Omental fat pad (tissue), 4 donors: ENCODE data around the gene NXPH1. TPM values are rescaled to one million over a fixed set of nuclear protein-coding genes. Genes with fewer than 3 reads are reported as not detected.

ENCODE experiments used
- ATAC-seq: fragments of 150-250 bp; one replicate; pipeline ENCODE4 v1.9.1; 2016; ENCODE audit warnings: mild to moderate bottlenecking, moderate library complexity; ENCODE audit not compliant: low FRiP score
- DNase-seq: peaks from one replicate; pipeline ENCODE4 v3.0.0-alpha.2; 2019; ENCODE audit warnings: low spot score
- CTCF ChIP-seq, 3 donors: fragments of 450-650 bp; IDR thresholded peaks; one replicate each; pipeline ENCODE4 v1.5.1; 2016 to 2017; ENCODE audit warnings: antibody characterized with exemption in 3 of 3, mild to moderate bottlenecking in 3 of 3, moderate library complexity in 2 of 3
- total RNA-seq, 4 donors: library from RNA; depleted of rRNA; stranded (reverse); fragments of >200 nt; gene quantifications; one replicate each; pipeline ENCODE4 v1.1.0, GENCODE V29; 2016

Gene NXPH1
- total RNA-seq, 4 donors from 2014 or later = not detected

DNA sequence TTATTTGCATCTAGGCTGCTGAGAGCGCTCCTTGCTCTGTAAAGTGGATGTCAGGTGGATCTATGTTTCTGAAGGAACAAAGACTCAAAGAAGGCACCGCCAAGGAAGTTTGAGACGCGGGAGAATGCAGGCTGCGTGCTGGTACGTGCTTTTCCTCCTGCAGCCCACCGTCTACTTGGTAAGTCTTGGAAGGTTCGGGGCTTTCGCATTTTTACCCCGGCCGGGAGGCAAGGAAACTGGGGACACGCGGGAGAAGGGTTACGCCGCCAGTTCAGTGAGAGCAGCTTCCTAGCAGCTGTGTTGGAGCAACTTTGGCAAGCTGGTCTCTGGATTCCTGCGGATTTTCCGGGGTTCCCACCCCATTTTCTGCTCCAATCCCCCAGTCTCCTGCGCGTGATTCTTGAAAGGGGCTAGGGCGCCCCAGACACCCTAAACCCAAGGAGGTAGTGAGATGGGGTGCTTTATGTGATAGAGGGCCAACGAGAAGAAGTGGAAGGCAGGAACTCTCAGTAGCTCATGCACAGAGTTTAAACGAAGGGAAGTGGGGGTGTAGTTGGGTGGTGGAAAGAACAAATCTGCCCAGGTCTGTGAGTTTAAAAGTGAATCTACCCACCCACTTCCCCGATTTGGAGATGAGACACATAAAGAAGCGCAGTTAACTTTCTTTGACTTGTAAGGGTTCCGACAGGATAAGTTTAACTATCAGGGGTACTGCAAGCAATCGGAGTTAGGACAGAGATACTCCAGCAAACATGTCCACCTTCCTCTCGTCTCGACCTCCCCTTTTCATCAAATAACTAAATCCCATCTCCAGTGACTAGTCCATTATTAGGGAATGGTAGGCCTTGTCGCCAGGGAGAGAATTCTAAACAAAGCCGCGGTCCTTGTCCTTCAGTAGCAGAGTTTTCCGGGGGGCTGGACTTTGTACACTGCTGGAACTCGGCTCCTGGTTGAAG, 2.5 kb downstream of the NXPH1 start:
- TF ChIP-seq CTCF (IDR thresholded peaks at IDR 0.05) = no peak
- DNase-seq (no peak), ATAC-seq (no peak)

DNA sequence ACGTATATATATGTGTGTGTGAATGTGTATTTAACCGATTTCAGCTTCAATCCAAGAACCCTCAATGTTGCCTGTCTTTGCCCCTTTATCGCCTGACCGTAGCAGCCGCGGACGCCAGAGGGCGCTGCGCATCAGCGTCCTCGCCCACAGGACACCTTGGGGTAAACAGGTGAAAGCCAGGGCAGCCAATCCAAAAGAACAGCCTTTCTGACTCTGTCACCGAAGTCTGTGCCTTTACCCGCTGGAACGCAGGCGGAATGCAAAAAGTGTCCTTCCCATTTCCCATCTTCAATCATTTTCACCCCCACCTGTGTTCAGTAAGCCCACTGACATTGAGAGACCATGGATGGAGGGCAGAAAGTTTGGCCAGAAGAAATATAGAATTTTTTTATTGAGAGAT, 3.6 kb downstream of the NXPH1 start:
- no peak for TF ChIP-seq CTCF (IDR thresholded peaks at IDR 0.05)
- ATAC-seq = no peak

GRCh38 chr7:8437606-8438005, 4.2 kb downstream of the NXPH1 start:
- ATAC-seq (no peak), DNase-seq (no peak)
- TF ChIP-seq CTCF (IDR thresholded peaks at IDR 0.05) = no peak

More for the DNA sequence above, 3.6 kb downstream of the NXPH1 start:
- no peak for DNase-seq

GRCh38 chr7:8440670-8441069, 7.3 kb downstream of the NXPH1 start:
- ATAC-seq (no peak), DNase-seq (no peak)
- TF ChIP-seq CTCF (IDR thresholded peaks at IDR 0.05) = no peak

- no peak for TF ChIP-seq CTCF (IDR thresholded peaks at IDR 0.05)
- no peak for DNase-seq
- no peak for ATAC-seq
Measured at GRCh38 chr7:8441106-8441965, 7.9 kb downstream of the NXPH1 start.

DNA sequence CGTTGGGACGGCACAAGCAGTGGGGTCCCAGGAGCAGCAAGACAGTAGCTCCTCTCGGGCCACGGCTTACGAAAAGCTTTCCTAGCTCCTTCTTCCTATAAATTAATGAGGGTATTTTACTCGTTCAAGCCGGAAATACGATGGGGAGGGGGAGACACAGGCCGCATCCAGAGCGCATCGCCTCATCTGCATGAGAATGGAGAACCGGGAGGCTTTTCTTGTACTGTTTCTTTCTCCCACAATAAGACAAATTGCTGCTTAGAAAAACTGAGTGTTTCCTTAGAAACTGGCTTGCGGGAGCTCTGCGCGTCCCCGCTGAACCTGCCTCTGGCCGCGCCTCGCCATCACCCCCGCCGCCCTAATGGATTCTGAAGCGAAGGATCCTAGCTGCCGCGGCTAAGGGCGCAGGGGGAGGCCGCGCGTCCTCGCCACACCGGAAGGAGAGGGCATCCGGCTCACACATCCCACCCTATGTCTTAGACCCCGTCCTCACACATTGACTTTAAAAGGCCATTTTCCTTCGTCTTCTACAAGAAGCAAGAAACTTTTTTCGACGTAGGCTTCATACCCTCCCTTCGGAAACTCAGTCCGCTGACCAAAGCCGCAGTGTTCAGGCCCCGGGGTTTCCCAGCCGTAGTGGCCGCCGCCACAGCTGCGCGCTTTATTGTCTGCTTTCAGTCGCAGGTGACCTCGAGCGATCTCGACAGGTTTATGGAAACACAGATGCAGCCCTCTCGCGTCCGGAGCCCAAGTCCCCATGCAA, 8.8 kb downstream of the NXPH1 start:
- ATAC-seq (no peak), DNase-seq (no peak)
- no peak for TF ChIP-seq CTCF (IDR thresholded peaks at IDR 0.05)
